ENCODE results near the gene MPDZ. TPM values are rescaled to one million over a fixed set of nuclear protein-coding genes. Genes with fewer than 3 reads are reported as not detected.

Gene MPDZ
- total RNA-seq, 1 experiment from 2014 or later = 16.6 TPM

- Histone ChIP-seq H3K9me3 (ENCODE audit: control insufficient read depth, insufficient read depth, low read depth, low read length) (no peaks in the 10 kb centered on the region), H3K4me1 (ENCODE audit: control insufficient read depth, insufficient read depth, low read length) (no peaks in the 10 kb centered on the region), H3K27me3 (ENCODE audit: control insufficient read depth, insufficient read depth, low read length) (no peaks in the 10 kb centered on the region), H3K36me3 (ENCODE audit: control insufficient read depth, insufficient read depth, low read length) (no peaks in the 10 kb centered on the region), H3K27ac (ENCODE audit: low read length) (no peak overlapping the region), H3K4me3 (ENCODE audit: low read depth in 2 of 2, low read length in 2 of 2) (no peak overlapping the region)
- ChIA-PET CTCF (no interaction called here), POLR2A (no interaction called here)
- TF ChIP-seq SIN3A (IDR thresholded peaks at IDR 0.05; ENCODE audit: borderline replicate concordance, insufficient read depth, low read depth, low read length) (no peak), CTCF (IDR thresholded peaks at IDR 0.05) (no peak), REST (IDR thresholded peaks at IDR 0.05; ENCODE audit: insufficient read depth in 1 of 2, low read depth in 2 of 2, low read length in 1 of 2) (no peak), POLR2AphosphoS5 (IDR thresholded peaks at IDR 0.05; ENCODE audit: low read depth, low read length) (no peak), TCF7L2 (IDR thresholded peaks at IDR 0.05; ENCODE audit: low read depth, low read length) (no peak)
- DNase-seq (ENCODE audit: low read depth, low spot score) (no peak), ATAC-seq (no peak)
- intact Hi-C loops (cut with micrococcal nuclease; ENCODE audit: unreplicated experiment) = no loop called here
- no TSS peak for BruUV-seq (replicated peaks)
- in situ Hi-C loops (cut with HindIII; ENCODE audit: low pct_unique_long_range_greater_than_20kb, low sequenced_read_pairs) = no loop called here
Measured at GRCh38 chr9:13263511-13263910, 16.0 kb downstream of the MPDZ start.

- in situ Hi-C loops (cut with HindIII; ENCODE audit: low pct_unique_long_range_greater_than_20kb, low sequenced_read_pairs) (no loop called here), intact Hi-C loops (cut with micrococcal nuclease; ENCODE audit: unreplicated experiment) (no loop called here)
- POLR2A ChIA-PET = no interaction called here
Measured at GRCh38 chr9:13252852-13253251, 26.6 kb downstream of the MPDZ start.

More at GRCh38 chr9:13252852-13253251, 26.6 kb downstream of the MPDZ start:
- Histone ChIP-seq H3K9me3 (ENCODE audit: control insufficient read depth, insufficient read depth, low read depth, low read length) (no peaks in the 10 kb centered on the region), H3K27me3 (ENCODE audit: control insufficient read depth, insufficient read depth, low read length) (no peaks in the 10 kb centered on the region), H3K4me3 (ENCODE audit: low read depth in 2 of 2, low read length in 2 of 2) (no peak overlapping the region), H3K27ac (ENCODE audit: low read length) (no peak overlapping the region), H3K4me1 (ENCODE audit: control insufficient read depth, insufficient read depth, low read length) (no peaks in the 10 kb centered on the region), H3K36me3 (ENCODE audit: control insufficient read depth, insufficient read depth, low read length) (no peaks in the 10 kb centered on the region)
- ATAC-seq (no peak), DNase-seq (ENCODE audit: low read depth, low spot score) (no peak)
- TF ChIP-seq REST (IDR thresholded peaks at IDR 0.05; ENCODE audit: insufficient read depth in 1 of 2, low read depth in 2 of 2, low read length in 1 of 2) = no peak
- no peak for TF ChIP-seq TCF7L2 (IDR thresholded peaks at IDR 0.05; ENCODE audit: low read depth, low read length)
- no peak for TF ChIP-seq POLR2AphosphoS5 (IDR thresholded peaks at IDR 0.05; ENCODE audit: low read depth, low read length)
- TF ChIP-seq CTCF (IDR thresholded peaks at IDR 0.05) = no peak
- TF ChIP-seq SIN3A (IDR thresholded peaks at IDR 0.05; ENCODE audit: borderline replicate concordance, insufficient read depth, low read depth, low read length) = no peak
- CTCF ChIA-PET = no interaction called here
- no TSS peak for BruUV-seq (replicated peaks)
